Ishikawa (cell line): ENCODE measurements around the gene PATJ.

Experiments
- CEBPB ChIP-seq: IDR thresholded peaks from 2 replicates; pipeline ENCODE4 v1.6.1; 2012
- EP300 ChIP-seq: IDR thresholded peaks from 2 replicates; pipeline ENCODE4 v1.6.1; 2012; ENCODE audit warnings: borderline replicate concordance
- TCF12 ChIP-seq: IDR thresholded peaks from 2 replicates; pipeline ENCODE4 v1.6.1; 2012; ENCODE audit warnings: low read depth
- YY1 ChIP-seq: IDR thresholded peaks from 2 replicates; pipeline ENCODE4 v1.6.1; 2012; ENCODE audit warnings: low read depth
- TF ChIP-seq, protein P1 (sequence below): IDR thresholded peaks from 2 replicates; pipeline ENCODE4 v1.6.1; 2012

DNA sequence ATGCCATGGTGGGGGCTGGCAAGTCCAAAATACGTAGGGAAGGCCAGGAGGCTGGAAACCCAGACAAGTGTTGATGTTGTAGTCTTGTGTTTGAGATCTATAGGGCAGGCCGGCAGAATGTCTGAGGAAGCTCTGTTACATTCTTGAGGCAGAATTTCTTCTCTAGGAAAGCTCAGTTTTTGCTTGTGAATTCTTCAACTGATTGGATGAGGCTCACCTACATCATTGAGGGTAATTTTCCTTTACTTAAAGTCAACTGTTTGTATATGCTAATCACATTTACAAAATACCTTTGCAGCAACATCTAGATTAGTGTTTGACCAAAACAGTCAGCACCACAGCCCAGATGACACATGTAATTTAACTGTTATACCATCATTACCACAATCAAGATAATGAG is 37.0 kb downstream of the PATJ start:
- TF ChIP-seq, protein P1, sequence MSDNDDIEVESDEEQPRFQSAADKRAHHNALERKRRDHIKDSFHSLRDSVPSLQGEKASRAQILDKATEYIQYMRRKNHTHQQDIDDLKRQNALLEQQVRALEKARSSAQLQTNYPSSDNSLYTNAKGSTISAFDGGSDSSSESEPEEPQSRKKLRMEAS, result no peak
- TF ChIP-seq EP300, result no peak
- no peak for TF ChIP-seq CEBPB
- no peak for TF ChIP-seq TCF12
- no peak for TF ChIP-seq YY1
